ENCODE results near the gene DENND5A.
A peak's percentile ranks its signal among the peaks of the same experiment; 100 is the strongest.
"Not testable (repeated sequence)": the region's sequence is repeated elsewhere in the genome, so short reads cannot be mapped to it uniquely, and the experiment has no call there.

Gene DENND5A

DNA sequence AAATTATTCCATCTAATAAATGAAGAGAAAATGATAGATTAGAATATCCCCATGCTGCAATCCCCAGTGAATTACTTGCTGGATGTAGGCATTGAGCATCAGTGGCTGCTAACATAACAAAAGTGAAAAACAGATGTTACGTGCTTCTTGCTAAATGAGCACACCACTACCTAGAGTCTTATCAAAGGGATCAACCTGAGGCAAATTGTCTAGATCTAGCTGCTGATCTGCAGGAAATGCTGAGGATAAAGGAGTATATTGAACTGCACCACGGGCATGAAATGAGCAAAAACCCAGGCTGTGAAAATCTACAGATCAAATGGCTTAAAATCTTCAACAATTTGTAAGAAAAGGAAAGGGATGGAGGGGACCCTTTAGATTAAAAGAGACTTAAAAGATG lies 128.4 kb downstream of the DENND5A start:
- no peak for DNase-seq

DNA sequence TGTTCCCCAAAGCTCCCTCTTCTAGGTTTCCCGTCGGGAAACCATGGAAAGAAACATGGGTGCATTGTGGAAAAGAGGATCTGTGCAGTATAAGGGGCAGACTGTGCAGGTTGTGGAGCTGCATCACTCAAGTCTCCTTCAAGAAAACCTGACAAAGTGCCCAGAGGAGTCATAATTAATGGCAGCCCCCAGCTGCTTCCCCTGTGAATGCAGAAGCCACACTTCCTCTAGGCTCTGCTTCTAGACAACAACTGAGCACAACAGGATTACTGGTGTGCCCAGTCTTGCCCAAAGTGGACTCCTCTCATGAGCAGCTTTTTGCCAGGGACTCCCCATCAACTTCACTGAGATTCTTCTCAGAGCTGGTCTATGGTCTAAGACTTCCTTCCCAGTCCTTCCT lies 131.2 kb downstream of the DENND5A start:
- no peak for DNase-seq

DNA sequence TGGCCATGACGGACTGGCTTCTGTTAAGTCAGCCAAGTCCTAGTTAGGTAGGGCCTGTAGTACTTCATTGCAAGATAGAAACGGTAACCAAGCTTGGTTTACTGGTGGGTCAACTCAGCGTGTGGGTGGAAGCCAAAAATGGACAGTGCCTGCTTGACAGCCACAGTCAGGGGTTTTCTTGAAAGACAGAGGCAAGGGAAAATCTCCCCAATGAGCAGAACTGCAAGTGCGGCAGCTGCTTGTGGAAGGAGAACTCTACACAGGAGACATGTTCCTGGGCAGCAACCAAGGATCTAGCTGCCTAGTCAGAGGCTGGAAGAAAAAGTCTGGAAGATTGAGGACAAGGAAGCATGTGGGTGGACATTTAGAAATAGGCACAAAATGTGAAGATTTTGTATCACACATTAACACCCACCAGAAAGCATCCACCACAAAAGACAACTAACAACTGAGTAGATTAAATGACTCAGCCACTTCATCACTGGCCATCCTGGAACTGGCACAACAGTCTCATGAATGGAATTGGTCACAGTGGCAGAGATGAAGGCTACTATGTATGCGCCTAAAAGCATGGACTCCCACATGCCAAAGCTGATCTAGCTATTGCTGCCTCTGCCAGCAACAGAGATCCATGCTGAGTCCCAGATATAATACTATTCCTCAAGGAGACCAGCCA lies 132.8 kb downstream of the DENND5A start:
- no peak for DNase-seq

DNA sequence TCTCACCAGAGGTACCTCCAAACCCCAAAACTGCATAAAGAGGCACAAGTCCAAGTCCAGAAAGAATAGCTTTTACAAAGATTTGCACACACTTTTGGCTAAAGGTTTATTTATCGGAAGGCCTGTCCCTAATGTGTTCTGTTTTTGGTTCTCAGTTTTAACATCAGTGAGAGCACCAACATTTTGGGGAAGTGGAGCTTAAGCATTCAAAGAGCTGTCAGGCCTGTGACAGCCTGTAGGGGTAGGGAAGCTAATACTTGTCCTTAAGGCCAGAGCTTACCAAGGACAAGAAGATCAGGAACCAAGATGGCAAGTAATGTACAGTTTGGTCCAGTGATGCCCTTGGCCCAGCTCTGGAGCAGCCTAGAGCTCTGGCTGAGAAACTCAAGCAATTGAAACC lies 134.9 kb downstream of the DENND5A start:
- DNase-seq: no peak

DNA sequence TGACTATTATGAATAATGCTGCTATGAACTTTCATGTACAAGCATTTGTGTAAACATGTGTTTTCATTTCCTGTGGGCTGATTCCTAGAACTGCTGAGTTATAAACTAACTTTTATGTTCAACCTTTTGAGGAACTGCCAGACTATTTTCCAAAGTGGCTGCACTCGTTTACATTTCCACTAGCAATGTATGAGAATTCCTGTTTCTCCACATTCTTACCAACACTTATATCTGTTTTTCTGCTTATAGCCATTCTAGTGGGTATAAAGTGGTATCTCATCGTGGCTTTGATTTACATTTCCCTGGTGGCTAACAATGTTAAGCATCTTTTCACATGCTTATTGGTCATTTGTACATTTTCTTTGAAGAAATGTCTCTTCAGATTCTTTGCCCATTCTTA lies 138.5 kb downstream of the DENND5A start:
- no peak for DNase-seq

DNA sequence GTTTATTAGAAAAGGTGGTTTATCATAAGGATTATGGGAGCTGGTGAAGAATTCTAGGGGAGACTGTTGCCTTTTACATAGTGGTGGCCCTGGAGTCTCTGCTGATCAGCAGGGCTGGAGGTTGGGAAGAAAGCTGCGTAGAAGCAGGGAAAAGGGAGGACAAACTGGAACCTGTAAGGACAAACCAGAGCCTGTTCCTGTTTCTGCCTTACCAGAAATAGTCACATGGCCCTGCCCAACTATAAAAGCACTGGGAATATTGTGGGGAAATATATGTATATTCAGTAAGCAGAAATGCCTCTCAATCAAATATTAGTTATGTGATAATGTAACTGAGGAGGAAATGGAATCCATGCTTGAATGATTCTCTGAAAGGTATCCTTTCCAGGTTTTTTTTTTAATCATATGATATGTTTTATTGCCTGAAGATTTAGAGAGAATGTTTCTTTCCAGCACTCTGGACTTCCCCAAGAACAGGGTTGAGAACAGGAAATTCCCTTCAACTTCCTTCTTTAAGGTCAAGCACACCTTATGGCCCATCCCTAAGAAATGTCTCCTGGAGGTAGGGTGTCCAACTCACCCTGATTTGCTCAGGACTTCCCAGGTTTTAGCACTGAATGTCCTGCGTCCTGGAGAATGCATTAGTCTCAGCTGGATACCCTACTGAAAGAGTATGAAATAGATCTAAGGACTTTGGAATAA lies 139.8 kb downstream of the DENND5A start:
- no peak for DNase-seq

DNA sequence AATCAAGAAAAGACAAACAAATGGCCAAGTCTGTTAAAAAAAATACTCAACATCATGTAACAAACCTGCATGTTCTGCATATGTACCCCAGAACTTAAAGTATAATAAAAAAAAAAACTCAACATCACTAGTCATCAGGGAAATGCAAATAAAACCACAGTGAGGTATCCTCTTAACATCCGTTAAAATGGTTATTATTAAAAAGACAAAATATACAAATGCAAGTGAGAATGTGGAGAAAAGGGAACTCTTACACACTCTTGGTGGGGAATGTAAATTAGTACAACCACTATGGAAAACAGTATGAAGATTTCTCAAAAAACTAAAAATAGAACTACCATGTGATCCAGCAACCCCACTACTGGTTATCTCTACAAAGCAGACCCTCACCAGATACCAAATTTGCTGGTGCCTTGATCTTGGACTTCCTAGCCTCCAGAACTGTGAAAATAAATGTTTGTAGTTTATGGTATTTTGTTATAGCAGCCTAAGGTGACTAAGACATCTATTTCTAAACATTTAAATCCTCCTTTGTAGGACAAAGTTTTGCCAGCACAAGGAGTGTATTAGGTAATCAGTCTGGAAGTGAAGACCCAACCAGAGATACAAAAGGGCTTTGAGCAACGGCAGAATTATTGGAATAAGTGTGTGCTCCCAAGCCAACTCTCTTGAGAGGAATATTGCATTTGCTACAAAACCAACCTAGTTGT lies 141.4 kb downstream of the DENND5A start:
- no peak for DNase-seq

DNA sequence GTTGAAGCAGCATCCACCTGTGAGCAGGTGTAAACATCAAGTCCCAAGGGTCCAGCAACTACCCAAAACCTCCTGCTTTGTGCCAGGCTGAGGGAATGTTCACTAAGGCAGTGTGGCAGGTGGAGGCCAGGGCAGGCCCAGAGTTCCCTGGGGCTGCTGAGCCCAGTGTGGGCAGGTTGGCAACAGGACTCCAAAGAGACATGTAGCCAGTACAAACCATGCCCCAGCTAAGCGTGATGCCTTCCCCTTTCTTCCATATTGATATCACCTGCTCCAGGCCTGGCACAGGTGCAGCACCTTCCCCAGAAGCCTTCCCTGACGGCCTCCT lies 143.7 kb downstream of the DENND5A start:
- DNase-seq: no peak

DNA sequence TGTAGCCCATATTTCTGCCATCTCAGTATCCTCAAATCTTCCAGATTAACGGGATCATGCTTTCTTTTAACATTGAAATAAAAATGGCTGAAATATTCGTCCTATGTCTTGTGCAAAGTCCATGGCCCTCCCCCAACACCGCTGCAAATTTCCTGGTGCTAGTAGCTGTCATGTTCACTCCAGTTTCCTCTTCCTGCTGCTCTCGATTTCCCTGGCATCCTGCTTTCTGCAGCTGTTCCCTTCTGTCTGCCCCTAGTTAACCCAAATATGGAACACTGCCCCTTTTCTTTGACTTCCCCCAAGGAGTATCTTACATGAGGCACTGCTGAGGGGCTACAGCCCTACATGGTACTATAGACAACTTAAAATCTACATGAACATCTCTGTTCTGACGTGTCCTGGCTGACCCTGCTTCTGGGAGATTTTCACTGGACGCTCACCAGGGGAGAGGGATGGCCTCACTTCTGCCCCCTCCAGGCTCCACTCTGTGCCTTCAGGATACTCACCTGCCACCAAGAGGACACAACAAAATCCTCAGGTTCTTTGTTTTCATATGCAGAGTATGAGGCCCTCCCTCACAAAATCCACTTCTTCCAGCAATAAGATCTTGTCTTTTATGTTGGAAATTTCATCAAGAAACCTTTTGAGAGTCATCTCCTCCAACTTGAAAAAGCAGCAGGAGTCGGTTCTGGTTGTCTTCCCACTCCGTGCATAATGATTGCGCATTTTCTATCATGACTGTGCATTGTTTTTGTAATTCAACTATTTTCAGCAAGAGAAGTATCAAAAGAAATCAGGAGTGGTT lies 144.3 kb downstream of the DENND5A start:
- peak; percentile 31 for DNase-seq

DNA sequence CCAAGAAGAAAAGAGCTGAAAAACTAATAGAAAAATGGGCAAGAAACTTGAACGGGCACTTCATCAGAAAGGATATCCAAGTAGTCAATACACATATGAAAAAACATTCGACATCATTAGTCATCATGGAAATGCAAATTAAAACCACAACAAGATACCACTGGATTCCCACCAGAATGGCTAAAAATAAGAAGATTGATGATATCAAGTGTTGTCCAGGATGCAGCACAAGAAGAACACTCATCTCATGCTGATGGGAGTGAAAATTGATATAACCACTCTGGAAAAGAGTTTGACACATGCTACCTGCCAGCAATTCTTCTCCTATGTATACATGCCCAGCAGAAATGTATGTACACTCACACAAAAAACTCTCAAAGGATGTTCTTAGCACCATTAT lies 146.9 kb downstream of the DENND5A start:
- DNase-seq: no peak

DNA sequence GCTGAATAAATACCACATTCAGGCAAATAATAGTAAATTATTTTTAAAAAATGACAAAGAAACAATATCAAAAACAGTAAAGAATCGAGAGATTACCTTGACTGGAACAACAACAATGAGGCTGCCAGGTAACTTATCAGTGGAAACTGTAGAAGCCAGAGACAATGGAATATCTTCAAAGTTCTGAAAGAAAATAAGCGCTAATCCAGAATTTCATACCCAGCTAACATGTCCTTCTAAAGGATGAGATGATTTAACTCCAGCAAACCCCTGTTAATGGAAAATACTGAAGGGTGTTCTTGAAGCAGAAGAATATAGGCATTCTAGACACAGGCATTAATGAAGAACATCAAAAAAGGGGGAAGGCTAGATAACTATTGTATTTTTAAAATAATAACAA lies 153.1 kb downstream of the DENND5A start:
- DNase-seq: no peak

DNA sequence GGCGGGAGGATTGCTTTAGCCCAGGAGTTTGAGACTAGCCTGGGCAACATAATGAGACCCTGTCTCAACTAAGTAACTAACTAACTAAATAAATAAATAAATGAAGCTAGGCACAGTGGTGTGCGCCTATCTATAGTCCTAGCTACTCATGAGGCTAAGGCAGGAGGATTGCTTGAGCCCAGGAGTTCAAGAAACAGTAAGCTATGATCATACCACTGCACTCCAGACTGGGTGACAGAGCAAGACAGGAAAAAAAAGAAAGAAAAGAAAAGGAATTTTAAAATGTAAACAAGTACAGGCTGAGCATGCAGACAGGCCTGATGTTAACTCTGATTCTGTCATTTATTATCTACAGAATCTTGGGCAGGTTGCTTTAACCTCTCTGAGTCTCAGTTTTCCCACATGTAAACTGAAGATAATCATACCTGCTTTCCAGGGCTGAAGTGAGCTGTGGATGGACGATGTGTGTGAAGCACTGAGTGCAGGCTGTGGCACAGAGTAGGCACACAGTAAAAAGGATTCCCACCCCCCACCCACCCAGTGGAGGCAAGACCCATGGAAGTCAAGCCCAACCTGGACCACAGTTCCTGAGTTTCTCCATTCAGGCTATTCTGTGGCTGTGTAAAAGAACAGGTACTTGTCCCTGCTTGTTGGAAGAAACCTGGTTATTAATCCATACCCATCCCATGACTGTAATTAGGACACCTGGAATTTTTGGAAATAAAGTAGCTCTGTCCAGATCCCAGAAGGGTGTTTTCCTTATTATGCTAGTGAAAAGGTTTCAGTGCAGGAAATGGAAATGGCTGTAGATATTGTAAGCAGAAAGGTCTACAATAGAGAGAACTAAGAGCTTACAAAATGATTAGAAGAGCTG lies 155.1 kb downstream of the DENND5A start:
- no peak for DNase-seq

DNA sequence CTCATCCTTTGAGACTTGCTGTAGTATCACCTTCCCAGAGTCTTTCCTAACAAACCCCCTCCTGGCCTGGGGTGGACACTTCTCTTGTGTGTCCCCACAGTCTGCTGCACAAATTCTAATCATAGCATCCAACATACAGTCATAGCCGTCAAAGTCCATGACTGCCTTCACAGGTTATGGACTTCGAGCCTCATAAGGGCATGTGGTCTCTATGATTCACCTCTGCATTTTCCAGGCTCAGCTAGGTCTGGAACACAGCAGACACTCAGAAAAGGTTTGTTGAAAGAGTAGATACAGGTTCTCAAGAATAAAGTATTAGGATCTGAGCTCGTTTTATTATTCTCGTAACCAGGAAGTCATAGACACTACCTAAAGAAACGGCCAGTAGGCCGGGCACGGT lies 160.6 kb downstream of the DENND5A start:
- no peak for DNase-seq

DNA sequence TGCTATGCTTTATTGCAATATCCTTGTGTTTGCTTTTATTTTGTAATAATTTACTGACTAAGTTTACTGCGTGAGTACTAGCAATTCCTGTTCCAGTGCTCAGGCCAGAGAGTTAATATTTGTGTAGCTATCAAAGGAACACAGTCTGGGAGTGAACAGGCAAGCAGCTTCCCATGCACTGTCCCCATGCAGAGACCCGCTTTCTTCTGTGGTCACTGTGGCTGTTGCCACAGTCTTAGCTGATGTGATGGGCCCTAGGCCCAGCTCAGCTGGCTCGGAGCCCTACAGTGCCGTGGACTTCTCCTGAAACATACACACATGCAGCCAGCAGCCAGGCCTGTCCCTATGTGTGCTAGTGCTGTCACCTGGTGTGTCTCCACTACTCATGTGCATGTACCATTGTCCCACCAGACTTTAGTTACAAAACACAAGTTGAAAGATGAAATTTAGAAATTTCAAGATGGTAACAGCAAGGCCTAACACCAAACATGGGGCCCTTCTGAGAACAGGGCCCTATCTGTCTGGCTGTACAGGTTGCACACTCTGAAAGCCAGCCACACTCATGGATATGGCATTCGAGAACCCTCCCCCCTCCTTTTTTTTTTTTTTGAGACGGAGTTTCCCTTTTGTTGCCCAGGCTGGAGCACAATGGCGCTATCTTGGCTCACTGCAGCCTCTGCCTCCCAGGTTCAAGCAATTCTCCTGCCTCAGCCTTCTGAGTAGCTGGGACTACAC lies 161.4 kb downstream of the DENND5A start:
- DNase-seq: no peak

DNA sequence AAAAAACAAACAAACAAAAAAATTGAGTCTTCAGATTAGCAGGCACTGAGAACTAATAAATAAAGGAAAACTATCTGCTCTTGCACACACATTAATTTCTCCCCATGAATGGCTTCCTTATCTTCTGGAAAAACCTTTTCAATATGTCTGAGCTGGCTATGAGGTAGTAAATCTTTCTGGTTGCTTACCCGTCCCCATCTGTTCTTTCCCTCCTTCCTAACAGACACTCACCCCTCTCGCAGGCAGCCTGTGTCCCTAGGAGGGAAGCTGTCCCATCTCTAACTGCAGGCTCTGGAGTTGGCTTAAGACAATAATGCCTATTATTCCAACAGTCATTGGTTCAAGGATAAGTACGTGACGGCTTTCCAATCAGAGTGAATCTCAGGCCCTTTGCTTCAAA lies 165.5 kb downstream of the DENND5A start:
- no peak for DNase-seq

DNA sequence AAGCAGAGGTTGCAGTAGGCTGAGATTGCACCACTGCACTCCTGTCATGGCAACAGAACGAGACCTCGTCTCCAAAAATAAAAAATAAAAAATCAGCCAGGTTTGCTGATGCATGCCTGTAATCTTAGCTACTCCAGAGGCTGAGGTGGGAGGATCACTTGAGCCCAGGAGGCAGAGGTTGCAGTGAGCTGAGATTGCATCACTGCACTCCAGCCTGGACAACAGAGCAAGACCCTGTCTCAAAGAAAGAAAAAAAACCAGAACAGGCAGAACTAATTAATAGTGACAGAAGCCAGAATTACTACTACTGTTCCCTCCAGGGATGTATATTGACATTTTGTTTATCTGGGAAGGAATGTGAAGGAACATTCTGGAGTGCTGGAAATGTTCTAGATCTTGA lies 166.7 kb downstream of the DENND5A start:
- not testable (repeated sequence) for DNase-seq

DNA sequence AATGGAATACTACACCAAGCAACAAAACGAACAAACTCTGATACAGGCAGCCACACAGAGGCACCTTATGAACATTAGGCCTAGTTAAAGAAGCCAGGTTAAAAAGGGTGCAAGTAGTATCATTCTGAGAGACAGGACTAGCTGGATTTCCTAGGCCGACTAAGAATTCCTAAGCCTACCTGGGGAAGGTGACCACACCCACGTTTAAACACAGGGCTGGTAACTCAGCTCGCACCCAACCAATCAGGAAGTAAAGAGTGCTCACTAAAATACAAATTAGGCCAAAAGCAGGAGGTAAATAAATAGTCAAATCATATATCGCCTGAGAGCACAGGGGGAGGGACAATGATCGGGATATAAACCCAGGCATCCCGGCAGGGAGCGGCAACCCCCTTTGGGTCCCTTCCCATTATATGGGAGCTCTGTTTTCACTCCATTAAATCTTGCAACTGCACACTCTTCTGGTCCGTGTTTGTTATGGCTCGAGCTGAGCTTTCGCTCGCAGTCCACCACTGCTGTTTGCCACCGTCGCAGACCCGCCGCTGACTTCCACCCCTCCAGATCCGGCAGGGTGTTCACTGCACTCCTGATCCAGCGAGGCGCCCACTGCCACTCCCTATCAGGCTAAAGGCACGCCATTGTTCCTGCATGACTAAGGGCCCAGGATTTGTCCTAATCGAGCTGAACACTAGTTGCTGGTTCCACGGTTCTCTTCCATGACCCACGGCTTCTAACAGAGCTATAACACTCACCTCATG lies 167.8 kb downstream of the DENND5A start:
- not testable (repeated sequence) for DNase-seq

DNA sequence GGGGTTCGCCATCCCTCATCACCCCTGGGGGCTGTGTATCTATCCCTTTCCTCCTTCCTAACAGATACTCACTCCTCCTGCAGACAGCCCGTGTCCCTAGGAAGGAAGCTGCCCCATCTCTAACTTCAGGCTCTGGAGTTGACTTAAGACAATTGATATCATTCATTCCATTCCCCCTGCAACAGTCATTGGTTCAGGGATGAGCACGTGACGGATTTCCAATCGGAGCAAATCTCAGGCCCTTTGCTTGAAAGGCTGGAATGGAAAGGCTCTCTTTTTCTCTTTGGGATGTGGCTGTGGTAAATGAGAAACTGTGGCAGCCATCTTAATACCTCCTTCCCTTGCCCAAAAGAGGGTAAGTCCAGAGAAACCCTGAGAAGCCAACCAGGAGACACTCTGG lies 168.7 kb downstream of the DENND5A start:
- no peak for DNase-seq

DNA sequence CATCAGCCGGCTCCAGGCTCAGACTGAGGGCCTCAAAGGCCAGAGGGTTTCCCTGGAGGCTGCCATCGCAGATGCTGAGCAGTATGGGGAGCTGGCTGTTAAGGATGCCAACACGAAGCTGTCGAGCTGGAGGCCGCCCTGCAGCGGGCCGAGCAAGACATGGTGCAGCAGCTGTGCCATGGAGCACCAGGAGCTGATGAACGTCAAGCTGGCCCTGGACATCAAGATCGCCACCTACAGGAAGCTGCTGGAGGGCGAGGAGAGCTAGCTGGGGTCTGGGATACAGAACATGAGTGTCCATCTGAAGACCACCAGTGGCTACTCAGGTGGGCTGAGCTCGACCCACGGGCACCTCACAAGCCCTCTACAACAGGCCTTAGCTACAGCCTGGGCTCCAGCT lies 169.7 kb downstream of the DENND5A start:
- DNase-seq: no peak

DNA sequence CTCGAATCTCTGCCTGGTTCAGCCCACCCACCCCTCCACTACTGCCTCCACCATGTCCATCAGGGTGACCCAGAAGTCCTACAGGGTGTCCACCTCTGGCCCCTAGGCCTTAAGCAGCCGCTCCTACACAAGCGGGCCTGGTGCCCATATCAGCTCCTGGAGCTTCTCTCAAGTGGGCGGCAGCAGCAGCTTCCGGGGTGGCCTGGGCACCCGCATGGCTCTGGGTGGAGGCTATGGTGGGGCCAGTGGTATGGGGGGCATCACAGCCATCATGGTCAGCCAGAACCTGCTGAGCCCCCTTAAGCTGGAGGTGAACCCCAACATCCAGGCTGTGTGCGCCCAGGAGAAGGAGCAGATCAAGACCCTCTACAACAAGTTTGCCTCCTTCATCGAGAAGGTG lies 170.7 kb downstream of the DENND5A start:
- no peak for DNase-seq
